ENCODE data around the gene NXNL2.

NXNL2 gene

GRCh38 chr9:88580961-88581360 is 46.0 kb downstream of the NXNL2 start:
- no peak for DNase-seq

- no peak for DNase-seq
Observed at GRCh38 chr9:88583901-88584596, 49.1 kb downstream of the NXNL2 start.

DNA sequence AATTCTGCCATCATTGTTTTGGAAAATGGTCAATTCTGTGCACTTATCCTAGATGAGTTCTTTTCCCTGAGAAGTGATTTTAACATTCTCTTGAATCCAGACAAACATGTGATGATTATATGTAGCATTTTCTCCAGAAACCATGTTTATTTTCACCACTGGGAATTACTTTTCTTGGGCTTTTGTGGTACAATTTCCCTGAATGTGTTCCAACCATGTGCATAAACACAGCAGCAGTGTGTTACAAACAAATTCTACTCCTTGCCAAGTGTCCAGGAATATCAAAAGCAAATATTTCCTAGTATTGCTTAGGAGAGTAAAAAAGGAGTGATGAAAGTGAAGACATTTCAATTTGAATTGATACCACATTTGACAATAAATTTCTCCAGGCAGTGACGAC is 50.4 kb downstream of the NXNL2 start:
- no peak for DNase-seq

DNA sequence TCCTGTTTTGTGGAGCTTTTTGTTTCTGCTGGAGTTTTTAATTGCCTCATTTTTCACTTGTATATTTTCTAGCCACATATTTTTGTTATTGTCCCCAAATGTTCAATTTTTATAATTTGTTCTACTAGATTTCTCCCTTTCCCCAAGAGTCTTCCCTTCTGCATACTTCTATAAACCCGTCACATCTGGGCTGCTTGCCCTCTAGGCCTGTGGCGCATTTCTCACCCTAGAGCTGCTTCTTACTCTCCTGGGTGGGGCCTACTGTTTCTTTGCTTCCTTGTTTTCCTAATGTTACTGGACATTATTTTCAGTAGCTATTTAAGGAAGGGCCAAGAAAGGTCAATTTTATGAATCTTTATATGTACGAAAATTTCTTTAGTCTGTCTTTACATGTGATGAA is 51.5 kb downstream of the NXNL2 start:
- DNase-seq, result no peak

DNA sequence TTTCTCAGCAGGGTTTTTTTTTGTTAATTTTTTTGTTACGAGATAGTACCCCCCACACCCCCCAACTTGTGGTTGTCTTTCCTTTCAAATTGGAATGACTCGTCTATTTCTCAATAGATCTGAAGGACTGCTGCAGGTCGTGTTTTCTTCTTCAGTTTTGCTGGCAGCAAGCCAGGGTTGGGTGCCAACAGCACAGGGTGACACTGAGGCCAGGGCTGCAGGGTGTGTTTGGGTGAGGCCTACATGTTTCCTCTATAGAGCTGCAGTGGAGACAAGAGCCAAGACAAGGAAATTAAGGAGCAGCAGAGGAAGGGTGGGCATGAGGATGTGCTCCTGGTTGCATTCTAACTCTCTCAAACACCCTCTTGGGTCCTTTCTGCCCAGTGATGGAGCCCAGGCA is 52.2 kb downstream of the NXNL2 start:
- no peak for DNase-seq

DNA sequence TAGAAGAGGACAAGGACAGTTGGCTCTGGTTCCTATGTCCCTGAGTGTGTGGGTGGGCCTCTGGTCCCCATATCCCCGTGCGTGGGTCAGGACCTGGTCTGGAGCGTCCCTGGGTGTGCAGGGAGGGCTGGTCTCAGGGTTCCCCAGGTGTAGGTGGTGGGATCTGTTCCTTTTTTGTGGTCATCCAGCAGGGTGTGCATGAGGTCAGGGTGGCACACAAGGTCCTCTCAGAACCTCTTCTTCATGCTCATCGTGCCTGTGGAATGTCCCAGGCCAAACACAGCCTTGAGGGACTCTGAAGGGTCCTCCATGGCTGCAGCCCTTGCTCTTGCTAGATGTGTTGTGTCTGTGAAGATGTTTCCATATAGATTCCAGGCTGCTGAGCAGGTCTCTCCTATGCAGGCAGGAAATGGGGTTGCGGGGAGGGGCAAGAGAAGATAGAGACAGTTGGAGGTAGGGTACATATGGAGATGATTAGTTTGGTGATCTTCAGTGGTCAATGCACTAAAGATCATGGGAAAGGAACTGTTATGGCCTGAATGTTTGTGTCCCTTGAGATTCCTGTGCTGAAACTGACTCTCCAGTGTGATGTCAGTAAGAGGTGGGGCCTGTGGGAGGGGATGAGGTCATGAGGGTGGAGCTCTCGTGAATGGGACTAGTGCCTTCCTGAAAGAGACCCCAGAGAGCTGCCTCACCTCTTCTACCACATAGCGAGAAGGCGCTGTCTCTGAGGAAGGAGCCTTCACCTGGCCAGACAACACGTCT is 53.1 kb downstream of the NXNL2 start:
- no peak for DNase-seq

- no peak for DNase-seq
Observed at GRCh38 chr9:88589656-88590055, 54.7 kb downstream of the NXNL2 start.

DNA sequence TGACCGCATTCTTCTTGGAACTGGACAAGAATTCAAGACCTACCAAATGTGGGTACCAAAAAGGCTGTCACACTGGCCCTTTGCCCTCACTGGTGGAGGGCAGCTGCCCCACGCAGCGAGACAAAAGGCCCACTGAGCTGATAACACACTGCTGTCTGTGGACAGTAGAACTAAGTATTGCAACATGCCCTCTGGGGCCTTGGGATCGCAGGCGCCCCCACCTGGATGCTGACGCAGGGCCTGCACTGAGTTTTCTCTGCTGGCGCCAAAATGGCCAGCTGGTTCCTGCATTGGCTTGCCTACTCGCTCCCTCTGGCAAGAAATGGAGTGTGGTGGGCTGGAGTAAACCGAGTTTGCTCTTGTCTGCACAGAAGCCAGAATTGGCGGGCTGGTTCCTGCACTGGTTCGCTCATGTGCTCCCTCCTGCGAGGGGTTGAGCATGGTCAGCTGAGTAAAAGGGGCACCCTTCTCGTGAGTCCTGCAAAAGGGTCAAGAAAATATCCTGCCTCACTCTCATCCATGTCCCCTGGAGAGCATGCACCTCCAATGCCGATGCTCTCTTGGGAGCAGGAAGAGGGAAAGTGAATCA is 55.7 kb downstream of the NXNL2 start:
- DNase-seq, result no peak

DNA sequence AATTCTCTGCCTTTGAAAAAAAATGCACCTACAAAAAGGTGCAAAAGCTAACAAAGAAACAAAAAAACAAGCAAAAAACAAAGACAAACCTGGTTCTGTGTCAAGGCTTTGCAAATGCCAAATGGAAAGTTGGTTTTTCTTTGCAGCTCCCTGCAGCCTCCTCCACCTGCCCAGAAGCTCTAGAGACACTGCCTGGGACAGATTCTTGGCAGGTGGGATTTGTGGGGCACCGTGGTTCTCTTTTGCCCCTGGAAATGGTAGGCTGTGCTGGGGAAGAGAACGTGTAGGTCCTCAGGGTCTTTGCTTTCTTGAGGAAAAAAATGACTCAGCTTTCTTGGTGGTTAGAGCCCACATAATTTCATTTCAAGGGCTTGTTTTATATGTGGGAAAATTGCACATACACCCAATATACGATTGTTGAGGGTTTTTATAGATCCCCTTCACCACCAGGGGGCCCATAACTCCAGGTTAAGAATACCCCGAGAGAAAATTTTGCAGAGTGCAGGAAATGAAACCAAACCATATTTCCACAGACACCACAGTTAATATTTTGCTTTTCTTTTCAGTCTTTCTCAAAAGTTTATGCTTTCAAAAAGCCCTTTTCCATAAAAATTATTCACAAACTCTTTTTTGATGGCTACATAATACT is 58.7 kb downstream of the NXNL2 start:
- DNase-seq, result no peak
